Endothelial cell of umbilical vein (primary cell): ENCODE measurements around the gene SORCS2. TPM values are rescaled to one million over a fixed set of nuclear protein-coding genes. Genes with fewer than 3 reads are reported as not detected.

ENCODE experiments used
- BruUV-seq: library from RNA; stranded (reverse); fragments of 400-500 nt; replicated peaks from 2 replicates; lab custom pipeline; 2021; lab: Mats Ljungman, UMichigan
- CTCF ChIA-PET: fragments of 300-600, 350-600 bp; sonication (Branson Sonifier 250); formaldehyde crosslinking; loops from one replicate; lab custom pipeline; 2021; ENCODE audit warnings: antibody characterized with exemption, inconsistent platforms; lab: Charles Lee
- POLR2A ChIA-PET: fragments of 300-600, 350-600 bp; sonication (Branson Sonifier 250); formaldehyde crosslinking; loops from one replicate; lab custom pipeline; 2021; ENCODE audit warnings: antibody characterized with exemption, inconsistent platforms; lab: Charles Lee
- DNase-seq: peaks from one replicate; pipeline ENCODE4 v3.0.0-alpha.2; 2011; ENCODE audit warnings: low read depth, low spot score
- FAIRE-seq: peaks from 2 replicates; lab custom pipeline; 2011; peaks lifted over from hg19 to GRCh38; lab: Jason Lieb, UNC
- H2AFZ ChIP-seq: 2 replicates; pipeline ENCODE4 v1.6.0; 2012; ENCODE audit warnings: low read depth, low read length, control low read depth, inconsistent platforms
- H3K27ac ChIP-seq: 2 replicates; pipeline ENCODE4 v1.5.1; 2011; ENCODE audit warnings: low read depth, mild to moderate bottlenecking, control low read depth, low read length, moderate library complexity; ENCODE audit not compliant: insufficient read depth
- H3K27me3 ChIP-seq, 2 experiments: 2 replicates each; pipeline versions ENCODE4 v1.6.0 to v1.6.1; 2011; ENCODE audit warnings: low read length in 2 of 2, mixed read lengths in 1 of 2; ENCODE audit not compliant: control insufficient read depth in 2 of 2, insufficient read depth in 2 of 2
- H3K36me3 ChIP-seq, 2 experiments: 2 replicates in 1 of 2; 3 replicates in 1 of 2; pipeline ENCODE4 v1.5.1; 2011; ENCODE audit warnings: low read length in 2 of 2, mild to moderate bottlenecking in 1 of 2, moderate library complexity in 1 of 2; ENCODE audit not compliant: control insufficient read depth in 2 of 2, insufficient read depth in 2 of 2; ENCODE audit errors: extremely low read depth in 1 of 2
- H3K4me1 ChIP-seq: 3 replicates; pipeline ENCODE4 v1.5.1; 2011; ENCODE audit warnings: mild to moderate bottlenecking, low read length; ENCODE audit not compliant: control insufficient read depth, insufficient read depth; ENCODE audit errors: extremely low read depth
- H3K4me2 ChIP-seq: 2 replicates; pipeline ENCODE4 v1.6.1; 2011; ENCODE audit warnings: low read length, control low read depth, mixed read lengths; ENCODE audit not compliant: insufficient read depth
- H3K4me3 ChIP-seq, 3 experiments: fragments of 200-600 bp in 1 of 3; sonication (generic), shearing (Covaris generic) in 1 of 3; replicated peaks in 1 of 3; 2 replicates each; pipeline ENCODE4 v1.5.1; 2011 to 2016; ENCODE audit warnings: control low read depth in 3 of 3, low read length in 3 of 3, mild to moderate bottlenecking in 2 of 3, inconsistent platforms in 1 of 3, low read depth in 1 of 3, moderate library complexity in 1 of 3; ENCODE audit not compliant: insufficient read depth in 1 of 3
- H3K79me2 ChIP-seq: 2 replicates; pipeline ENCODE4 v1.6.0; 2012; ENCODE audit warnings: low read length, inconsistent platforms; ENCODE audit not compliant: control insufficient read depth, insufficient read depth
- H3K9ac ChIP-seq: replicated peaks from 2 replicates; pipeline ENCODE3; 2011; ENCODE audit warnings: low read length, control low read depth; ENCODE audit not compliant: insufficient read depth; ENCODE audit errors: extremely low read depth
- H3K9me1 ChIP-seq: replicated peaks from 3 replicates; pipeline ENCODE4 v1.6.0; 2011; ENCODE audit warnings: mild to moderate bottlenecking, low read length; ENCODE audit not compliant: control insufficient read depth, insufficient read depth; ENCODE audit errors: extremely low read depth
- H3K9me3 ChIP-seq: replicated peaks from 2 replicates; pipeline ENCODE4 v1.5.1; 2012; ENCODE audit warnings: low read length, inconsistent platforms; ENCODE audit not compliant: control insufficient read depth, insufficient read depth
- H4K20me1 ChIP-seq: replicated peaks from 2 replicates; pipeline ENCODE3; 2011; ENCODE audit warnings: mild to moderate bottlenecking, low read length; ENCODE audit not compliant: control insufficient read depth, insufficient read depth; ENCODE audit errors: extremely low read depth
- CTCF ChIP-seq, 2 donors: IDR thresholded peaks; 1 replicate in 1 of 2; 2 replicates in 1 of 2; pipeline ENCODE4 v1.5.1; 2011; ENCODE audit warnings: low read length in 2 of 2, mild to moderate bottlenecking in 2 of 2, moderate library complexity in 2 of 2, control low read depth in 1 of 2, inconsistent platforms in 1 of 2, low read depth in 1 of 2; ENCODE audit not compliant: insufficient read depth in 1 of 2; ENCODE audit errors: extremely low read depth in 1 of 2
- EZH2 ChIP-seq: IDR thresholded peaks from 2 replicates; pipeline ENCODE4 v1.6.1; 2012; ENCODE audit warnings: borderline replicate concordance, low read depth, mild to moderate bottlenecking, moderate library complexity, low read length, inconsistent platforms; ENCODE audit not compliant: severe bottlenecking
- FOS ChIP-seq: IDR thresholded peaks from 2 replicates; pipeline ENCODE4 v1.6.1; 2011; ENCODE audit warnings: mild to moderate bottlenecking, low read length, moderate library complexity, borderline replicate concordance; ENCODE audit not compliant: insufficient read depth
- GATA2 ChIP-seq: IDR thresholded peaks from 2 replicates; pipeline ENCODE4 v1.7.0; 2011; ENCODE audit warnings: low read depth, mild to moderate bottlenecking, moderate library complexity, mixed read lengths, low read length; ENCODE audit not compliant: insufficient read length, insufficient read depth
- JUN ChIP-seq: IDR thresholded peaks from 2 replicates; pipeline ENCODE4 v1.6.1; 2011; ENCODE audit warnings: borderline replicate concordance, low read depth; ENCODE audit not compliant: insufficient read length, insufficient read depth
- MAX ChIP-seq: IDR thresholded peaks from 2 replicates; pipeline ENCODE4 v1.6.1; 2011; ENCODE audit not compliant: insufficient read depth, insufficient read length
- MYC ChIP-seq: IDR thresholded peaks from one replicate; pipeline ENCODE4 v1.6.1; 2011; ENCODE audit warnings: mild to moderate bottlenecking, low read depth, low read length
- POLR2A ChIP-seq: IDR thresholded peaks from 2 replicates; pipeline ENCODE4 v1.6.1; 2012; ENCODE audit warnings: low read depth, mild to moderate bottlenecking, control low read depth, low read length
- POLR2AphosphoS5 ChIP-seq: IDR thresholded peaks from 2 replicates; pipeline ENCODE4 v1.6.1; 2012; ENCODE audit warnings: low read depth, mild to moderate bottlenecking, control low read depth, low read length, moderate library complexity; ENCODE audit not compliant: insufficient read depth
- dilution Hi-C: fragments of 300-500 bp; cut with MboI; formaldehyde crosslinking; loops from one replicate; pipeline ENCODE4 v1.15.0; 2019; ENCODE audit warnings: low sequenced_read_pairs; ENCODE audit not compliant: extremely low pct_ligation_motif_present
- intact Hi-C: fragments of 100-400 bp; cut with micrococcal nuclease; formaldehyde crosslinking; loops from one replicate; pipeline ENCODE4 v1.10.0; 2022
- polyA plus RNA-seq, 4 experiments: library from polyadenylated mRNA; depleted of rRNA in 3 of 4; stranded (reverse) in 3 of 4; unstranded in 1 of 4; fragments of >200 nt; gene quantifications; 2 replicates each; pipeline versions ENCODE4 v1.2.1 to v1.2.3, GENCODE V29; 2011 to 2012; ENCODE audit warnings: missing spikeins in 1 of 4
- total RNA-seq: library from RNA; stranded (reverse); gene quantifications from 2 replicates; pipeline ENCODE4 v1.2.3, GENCODE V29; 2021

The SORCS2 gene
- total and polyA plus RNA-seq, 2 donors (not counting 3 experiments of a cell fraction or from before 2014, with no cell fraction given), result not detected

GRCh38 chr4:7417639-7418038 is 225.3 kb downstream of the SORCS2 start:
- no peak overlapping the region for H3K9ac ChIP-seq
- intact Hi-C loops (no loop called here), dilution Hi-C loops (no loop called here)
- CTCF ChIA-PET, result interaction anchor here (1.0 kb wide), 1 partner anchor 180 kb away, joined by 3 read pairs; no protein-coding TSS in a partner anchor
- POLR2A ChIA-PET, result no interaction called here
- no TSS peak for BruUV-seq
- FAIRE-seq (no peak), DNase-seq (no peak)
- H3K36me3 ChIP-seq, result no peaks in the 10 kb centered on the region
- H3K27ac ChIP-seq, result no peak overlapping the region
- H3K4me1 ChIP-seq, result no peaks in the 10 kb centered on the region
- H3K4me2 ChIP-seq, result no peak overlapping the region
- no peaks in the 10 kb centered on the region for H3K27me3 ChIP-seq
- no peak for TF ChIP-seq MYC
- no peak for TF ChIP-seq JUN
- no peak for TF ChIP-seq EZH2
- TF ChIP-seq FOS, result no peak
- TF ChIP-seq POLR2AphosphoS5, result no peak
- no peak for TF ChIP-seq GATA2
- TF ChIP-seq MAX, result no peak
- TF ChIP-seq POLR2A, result no peak
- TF ChIP-seq CTCF (IDR thresholded peaks at IDR 0.05; ENCODE audit: extremely low read depth in 1 of 2, insufficient read depth in 1 of 2, low read depth in 1 of 2, low read length in 2 of 2), result no peak
- H3K79me2 ChIP-seq, result no peaks in the 10 kb centered on the region
- H2AFZ ChIP-seq, result no peak overlapping the region
- no peaks in the 10 kb centered on the region for H3K9me3 ChIP-seq
- H3K4me3 ChIP-seq, result no peak overlapping the region
- no peaks in the 10 kb centered on the region for H3K9me1 ChIP-seq
- no peaks in the 10 kb centered on the region for H4K20me1 ChIP-seq
